A549 (cell line): ENCODE results near the gene SLC24A4. TPM values are rescaled to one million over a fixed set of nuclear protein-coding genes. Genes with fewer than 3 reads are reported as not detected.

Experiments used
- ATAC-seq, 2 experiments: fragments of 200-7000 bp in 1 of 2; fragments of >200 bp in 1 of 2; cut with Nextera tagmentation in 1 of 2; cut with Tn5 transposase in 1 of 2; 3 replicates each; pipeline versions ENCODE4 v1.8.0 to v1.9.1; 2018 to 2020; ENCODE audit warnings: mild to moderate bottlenecking in 1 of 2, moderate library complexity in 1 of 2
- CTCF ChIA-PET: fragments of 300-600 bp; sonication (Branson Sonifier 250); formaldehyde crosslinking; extraction: SDS; loops from one replicate; lab custom pipeline; 2021; ENCODE audit warnings: antibody characterized with exemption, inconsistent platforms; lab: Yijun Ruan, JAX
- POLR2A ChIA-PET: fragments of 350-600 bp; formaldehyde crosslinking; extraction: SDS; loops from one replicate; lab custom pipeline; 2021; ENCODE audit warnings: antibody characterized with exemption, inconsistent platforms; lab: Yijun Ruan, JAX
- DNase-seq, 2 experiments: peaks; one replicate each; pipeline versions ENCODE4 v3.0.0 to v3.0.0-alpha.2; 2011 to 2016; ENCODE audit warnings: low read depth in 1 of 2, low spot score in 1 of 2
- FAIRE-seq: peaks from 2 replicates; lab custom pipeline; 2011; peaks lifted over from hg19 to GRCh38; lab: Jason Lieb, UNC
- H3K27ac ChIP-seq, 2 experiments: fragments of >200 bp; sonication (Bioruptor Twin); formaldehyde crosslinking; 3 replicates each; pipeline ENCODE4 v1.5.1; 2016 to 2017
- H3K4me1 ChIP-seq: fragments of >200 bp; sonication (Bioruptor Twin); formaldehyde crosslinking; 3 replicates; pipeline ENCODE4 v1.6.1; 2016
- H3K4me2 ChIP-seq: fragments of >200 bp; sonication (Bioruptor Twin); formaldehyde crosslinking; 3 replicates; pipeline ENCODE4 v1.6.1; 2016
- H3K4me3 ChIP-seq: fragments of >200 bp; sonication (Bioruptor Twin); formaldehyde crosslinking; 3 replicates; pipeline ENCODE4 v1.5.1; 2016
- H3K9me3 ChIP-seq: fragments of >200 bp; sonication (Bioruptor Twin); formaldehyde crosslinking; 3 replicates; pipeline ENCODE4 v1.6.1; 2016
- BHLHE40 ChIP-seq: IDR thresholded peaks from 2 replicates; pipeline ENCODE4 v1.6.1; 2012; ENCODE audit warnings: low read depth, low read length, inconsistent platforms
- CHD2 ChIP-seq: fragments of 150-350 bp; IDR thresholded peaks from 2 replicates; pipeline ENCODE4 v1.6.1; 2014; ENCODE audit warnings: low read length; ENCODE audit not compliant: partially characterized antibody
- CHD4 ChIP-seq: fragments of 200-600 bp; sonication (generic); IDR thresholded peaks from 2 replicates; pipeline ENCODE4 v1.6.1; 2016; ENCODE audit warnings: antibody characterized with exemption, mild to moderate bottlenecking, borderline replicate concordance
- FOSL2 ChIP-seq, 2 experiments: fragments of 450-650 bp in 1 of 2; fragments of >200 bp in 1 of 2; sonication (Bioruptor Twin) in 1 of 2; formaldehyde crosslinking; IDR thresholded peaks; 2 replicates each; pipeline versions ENCODE4 v1.5.0 to v1.6.1; 2016 to 2020; ENCODE audit warnings: mild to moderate bottlenecking in 1 of 2, moderate library complexity in 1 of 2
- GATA3 ChIP-seq: IDR thresholded peaks from 2 replicates; pipeline ENCODE4 v1.6.1; 2012; ENCODE audit warnings: borderline replicate concordance
- HDAC2 ChIP-seq: fragments of 200-600 bp; sonication (generic); IDR thresholded peaks from 2 replicates; pipeline ENCODE4 v1.6.1; 2016
- HOXA7 ChIP-seq: fragments of 250-450 bp; sonication (Bioruptor Pico); IDR thresholded peaks from 2 replicates; pipeline ENCODE4 v1.5.0; 2020; ENCODE audit warnings: mild to moderate bottlenecking, moderate library complexity
- HOXB5 ChIP-seq: fragments of 250-450 bp; sonication (Bioruptor Pico); IDR thresholded peaks from 2 replicates; pipeline ENCODE4 v1.5.0; 2020; ENCODE audit warnings: mild to moderate bottlenecking, moderate library complexity
- MAZ ChIP-seq: fragments of 150-350 bp; IDR thresholded peaks from 2 replicates; pipeline ENCODE4 v1.6.1; 2014; ENCODE audit warnings: antibody characterized with exemption, low read depth, low read length, borderline replicate concordance
- NPAS2 ChIP-seq: fragments of 250-450 bp; sonication (Bioruptor Pico); IDR thresholded peaks from 2 replicates; pipeline ENCODE4 v1.8.0; 2022; ENCODE audit warnings: mild to moderate bottlenecking, moderate library complexity, borderline replicate concordance
- NR3C1 ChIP-seq: fragments of >200 bp; sonication (Bioruptor Twin); formaldehyde crosslinking; IDR thresholded peaks from 3 replicates; pipeline ENCODE4 v1.6.1; 2017
- POLR2A ChIP-seq: IDR thresholded peaks from 2 replicates; pipeline ENCODE4 v1.6.1; 2012; ENCODE audit warnings: mild to moderate bottlenecking, low read length
- RAD21 ChIP-seq, 2 experiments: fragments of >200 bp in 1 of 2; sonication (Bioruptor Twin) in 1 of 2; formaldehyde crosslinking in 1 of 2; IDR thresholded peaks in 1 of 2; conservative IDR thresholded peaks in 1 of 2; 2 replicates in 1 of 2; 3 replicates in 1 of 2; pipeline ENCODE4 v1.6.1; 2012 to 2018; ENCODE audit warnings: inconsistent platforms in 1 of 2
- RARB ChIP-seq: fragments of 250-450 bp; sonication (Bioruptor Pico); IDR thresholded peaks from 2 replicates; pipeline ENCODE4 v1.8.0; 2021; ENCODE audit warnings: mild to moderate bottlenecking, moderate library complexity
- SREBF2 ChIP-seq: fragments of 450-650 bp; IDR thresholded peaks from 2 replicates; pipeline ENCODE4 v1.6.1; 2014; ENCODE audit warnings: mild to moderate bottlenecking, moderate library complexity
- TFCP2L1 ChIP-seq: fragments of 250-450 bp; sonication (Bioruptor Pico); IDR thresholded peaks from 2 replicates; pipeline ENCODE4 v1.5.0; 2021; ENCODE audit warnings: mild to moderate bottlenecking
- ZNF302 ChIP-seq: fragments of 250-450 bp; sonication (Bioruptor Pico); IDR thresholded peaks from 2 replicates; pipeline ENCODE4 v1.9.0; 2021; ENCODE audit warnings: inconsistent platforms, mild to moderate bottlenecking, moderate library complexity
- ZSCAN20 ChIP-seq: fragments of 250-450 bp; sonication (Bioruptor Pico); IDR thresholded peaks from 2 replicates; pipeline ENCODE4 v1.8.0; 2022; ENCODE audit warnings: mild to moderate bottlenecking, moderate library complexity
- whole genome bisulfite sequencing: methylation state at CpG from one replicate; pipeline ENCODE4 v1.1.6; 2017; ENCODE audit errors: missing lambda C conversion rate; 5-methylcytosine and 5-hydroxymethylcytosine counted together
- polyA plus RNA-seq, 4 experiments: library from polyadenylated mRNA; depleted of rRNA in 3 of 4; stranded (reverse); fragments of >200 nt; fragmentation: RNase III in 1 of 4; extraction: RNeasy Plus Mini Kit Qiagen cat#74134 plus additional on column Dnase treatment in 1 of 4; gene quantifications; 2 replicates in 3 of 4; 3 replicates in 1 of 4; pipeline ENCODE4 v1.2.3, GENCODE V29; 2011 to 2017
- TF ChIP-seq, protein P1 (sequence below): fragments of >200 bp; sonication (Bioruptor Twin); formaldehyde crosslinking; IDR thresholded peaks from 2 replicates; pipeline ENCODE4 v1.6.1; 2016
- TF ChIP-seq, protein P2 (sequence below): fragments of 250-450 bp; sonication (Bioruptor Pico); IDR thresholded peaks from 2 replicates; pipeline ENCODE4 v1.5.0; 2021; ENCODE audit warnings: mild to moderate bottlenecking, moderate library complexity, borderline replicate concordance

The SLC24A4 gene
- polyA plus RNA-seq, 2 of the 4 experiments (the other 2 are of a cell fraction), result 0.05 to 0.19 TPM

DNA sequence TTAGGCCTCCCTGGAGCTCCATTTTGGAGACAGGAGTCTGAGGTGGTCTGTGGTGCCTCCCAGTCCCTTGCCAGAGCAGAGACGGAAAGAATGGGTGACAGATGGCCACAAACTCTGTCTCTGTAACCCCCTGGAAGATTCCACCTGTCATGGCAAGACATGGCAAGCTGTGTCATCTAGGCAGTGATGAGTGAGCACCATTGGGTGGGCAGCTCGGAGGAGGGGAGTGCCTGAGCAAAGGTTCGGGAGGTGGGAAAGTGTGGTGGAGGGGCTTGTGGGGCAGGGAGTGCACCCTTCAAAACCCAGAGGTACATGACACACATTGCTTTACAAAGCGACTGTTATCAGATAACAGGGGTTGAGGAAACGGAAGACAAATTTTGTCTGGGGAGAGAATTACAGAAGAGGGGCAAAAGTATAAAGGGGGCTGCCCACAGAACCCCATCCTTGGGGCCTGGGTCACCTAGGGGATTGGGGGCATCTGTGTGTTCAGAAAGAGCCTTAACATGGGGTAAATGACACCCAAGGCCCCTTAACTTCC, 194.1 kb downstream of the SLC24A4 start:
- CTCF ChIA-PET, result interaction anchor here (0.8 kb wide), 1 partner anchor 170 kb away, joined by 3 read pairs; no protein-coding TSS in a partner anchor
- Histone ChIP-seq H3K4me2 (no peak overlapping the region), H3K4me3 (no peak overlapping the region), H3K27ac (no peak overlapping the region), H3K4me1 (peaks cover 22% of the 10 kb centered on the region), H3K9me3 (no peaks in the 10 kb centered on the region)
- ATAC-seq (no peak), DNase-seq (no peak), FAIRE-seq (no peak)
- WGBS, result 96% methylated on average over 5 of the region's 5 CpGs
- POLR2A ChIA-PET, result no interaction called here
- no peak for TF ChIP-seq SREBF2
- TF ChIP-seq, protein P1, sequence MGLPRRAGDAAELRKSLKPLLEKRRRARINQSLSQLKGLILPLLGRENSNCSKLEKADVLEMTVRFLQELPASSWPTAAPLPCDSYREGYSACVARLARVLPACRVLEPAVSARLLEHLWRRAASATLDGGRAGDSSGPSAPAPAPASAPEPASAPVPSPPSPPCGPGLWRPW, result no peak
- no peak for TF ChIP-seq NPAS2 (CRISPR knock-in tag)
- TF ChIP-seq CHD4, result no peak
- TF ChIP-seq CHD2, result no peak
- no peak for TF ChIP-seq BHLHE40
- TF ChIP-seq HDAC2, result no peak
- no peak for TF ChIP-seq RARB
- no peak for TF ChIP-seq MAZ
- TF ChIP-seq NR3C1, result no peak
- no peak for TF ChIP-seq POLR2A
- no peak for TF ChIP-seq HOXA7 (CRISPR knock-in tag)
- no peak for TF ChIP-seq GATA3
- no peak for TF ChIP-seq RAD21 (conservative IDR thresholded peaks at IDR 0.05 in 1 of 2, IDR thresholded peaks at IDR 0.05 in 1 of 2)

DNA sequence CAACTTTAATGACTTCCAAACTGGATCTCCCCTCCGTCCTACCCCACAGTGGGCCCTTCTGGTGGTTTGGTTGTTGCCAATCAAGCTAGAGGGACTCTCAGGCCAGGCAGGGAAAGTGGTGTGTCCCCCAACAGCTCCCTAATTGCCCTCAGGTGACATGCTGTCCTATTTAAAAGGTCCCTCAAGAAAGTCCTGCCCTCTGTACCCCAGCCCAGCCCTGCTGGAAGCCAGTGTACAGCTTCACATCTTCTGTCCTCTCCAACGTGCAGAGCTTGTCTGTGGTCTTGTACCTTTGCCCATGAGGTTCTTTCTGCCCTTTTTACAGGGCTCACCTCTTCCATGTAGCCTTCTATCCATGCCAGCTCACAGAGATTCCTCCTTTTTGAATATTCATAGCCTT, 194.8 kb downstream of the SLC24A4 start:
- Histone ChIP-seq H3K4me3 (no peak overlapping the region), H3K27ac (0 out of 6 replicates have a peak overlapping the region, but pooled peaks of 1 of the 2 experiments have one; percentile 13), H3K9me3 (no peaks in the 10 kb centered on the region), H3K4me1 (peaks cover 15% of the 10 kb centered on the region), H3K4me2 (no peak overlapping the region)
- TF ChIP-seq HOXB5, result no peak
- no peak for TF ChIP-seq ZSCAN20 (CRISPR knock-in tag)
- TF ChIP-seq FOSL2 (IDR thresholded peaks at IDR 0.05), result no peak
- TF ChIP-seq FOSL2 (CRISPR knock-in tag; IDR thresholded peaks at IDR 0.05), result no peak
- 93% methylated on average over 2 of the region's 2 CpGs for WGBS
- ChIA-PET CTCF (interaction anchor here (0.8 kb wide), 1 partner anchor 169 kb away, joined by 3 read pairs; no protein-coding TSS in a partner anchor), POLR2A (no interaction called here)
- no peak for FAIRE-seq
- ATAC-seq, result no peak
- no peak for DNase-seq

DNA sequence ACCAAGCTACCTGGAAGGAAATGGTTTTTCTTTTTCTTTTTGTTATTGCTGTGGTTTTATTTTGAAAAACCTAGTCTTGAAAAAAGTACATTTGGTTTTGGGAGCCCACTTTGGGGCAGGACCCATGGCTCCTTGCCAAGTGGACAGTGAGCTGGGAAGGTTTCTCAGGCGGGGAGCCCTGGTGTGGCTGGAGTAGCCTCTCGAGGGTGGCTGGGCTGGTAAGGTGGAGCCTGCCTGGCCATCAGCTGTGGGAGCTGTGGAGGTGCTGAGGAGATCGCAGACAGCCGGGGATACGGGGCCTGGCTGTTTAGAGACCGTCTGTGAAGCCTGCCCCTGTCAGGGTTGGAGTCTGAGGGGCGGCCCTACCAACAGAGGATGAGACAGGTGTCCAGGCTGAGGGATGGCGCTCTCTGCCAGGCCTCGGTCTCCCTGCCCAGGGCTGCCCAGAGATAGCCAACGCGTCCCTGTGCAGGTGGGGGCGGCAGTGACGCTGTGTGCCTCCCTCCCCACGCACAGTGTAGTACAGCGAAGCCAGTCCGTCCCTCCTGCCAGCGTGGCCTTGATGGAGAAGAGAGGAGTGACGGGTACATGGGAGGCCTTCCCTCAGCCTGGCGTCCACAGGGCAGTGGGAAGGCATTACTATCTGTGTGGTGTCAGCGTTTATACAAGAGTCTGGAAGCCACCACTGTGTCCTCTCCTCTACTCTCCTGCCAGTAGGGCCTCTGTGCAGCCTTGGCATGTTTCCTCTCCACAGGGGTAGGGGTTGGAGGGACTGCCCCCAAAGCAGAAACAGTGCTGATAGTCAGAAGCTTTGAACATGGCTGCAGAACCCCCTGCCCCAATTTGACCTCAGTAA, 196.5 kb downstream of the SLC24A4 start:
- WGBS, result 94% methylated on average over 18 of the region's 20 CpGs
- TF ChIP-seq ZNF302, result no peak
- no peak for TF ChIP-seq ZSCAN20 (CRISPR knock-in tag)
- TF ChIP-seq NPAS2 (CRISPR knock-in tag), result no peak
- no peak for TF ChIP-seq TFCP2L1 (CRISPR knock-in tag)
- TF ChIP-seq, protein P2, sequence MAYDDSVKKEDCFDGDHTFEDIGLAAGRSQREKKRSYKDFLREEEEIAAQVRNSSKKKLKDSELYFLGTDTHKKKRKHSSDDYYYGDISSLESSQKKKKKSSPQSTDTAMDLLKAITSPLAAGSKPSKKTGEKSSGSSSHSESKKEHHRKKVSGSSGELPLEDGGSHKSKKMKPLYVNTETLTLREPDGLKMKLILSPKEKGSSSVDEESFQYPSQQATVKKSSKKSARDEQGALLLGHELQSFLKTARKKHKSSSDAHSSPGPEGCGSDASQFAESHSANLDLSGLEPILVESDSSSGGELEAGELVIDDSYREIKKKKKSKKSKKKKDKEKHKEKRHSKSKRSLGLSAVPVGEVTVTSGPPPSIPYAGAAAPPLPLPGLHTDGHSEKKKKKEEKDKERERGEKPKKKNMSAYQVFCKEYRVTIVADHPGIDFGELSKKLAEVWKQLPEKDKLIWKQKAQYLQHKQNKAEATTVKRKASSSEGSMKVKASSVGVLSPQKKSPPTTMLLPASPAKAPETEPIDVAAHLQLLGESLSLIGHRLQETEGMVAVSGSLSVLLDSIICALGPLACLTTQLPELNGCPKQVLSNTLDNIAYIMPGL (CRISPR knock-in tag), result no peak
- peak overlapping the region in 1 of 2 experiments; percentile 18; a peak in 1 of 6 replicates for H3K27ac ChIP-seq
- ATAC-seq (no peak), DNase-seq (no peak), FAIRE-seq (no peak)
- H3K9me3 ChIP-seq, result no peaks in the 10 kb centered on the region
- H3K4me1 ChIP-seq, result peaks cover 9% of the 10 kb centered on the region; the same call in 2 of the 3 replicates
- no peak overlapping the region for H3K4me3 ChIP-seq
- ChIA-PET POLR2A (no interaction called here), CTCF (interaction anchor here (0.8 to 1.1 kb wide), 2 partner anchors 9 to 167 kb away, joined by 3 read pairs; no protein-coding TSS in a partner anchor)
- H3K4me2 ChIP-seq, result no peak overlapping the region
